GM21528 (cell line): Measurements from ENCODE around the gene BTBD18.

Experiments used
- ATAC-seq: cut with Tn5 transposase; IDR thresholded peaks from one replicate; pipeline ENCODE4 v1.9.1; 2021; ENCODE audit warnings: mild to moderate bottlenecking, moderate library complexity; ENCODE audit not compliant: unreplicated experiment, low FRiP score

Gene BTBD18, protein sequence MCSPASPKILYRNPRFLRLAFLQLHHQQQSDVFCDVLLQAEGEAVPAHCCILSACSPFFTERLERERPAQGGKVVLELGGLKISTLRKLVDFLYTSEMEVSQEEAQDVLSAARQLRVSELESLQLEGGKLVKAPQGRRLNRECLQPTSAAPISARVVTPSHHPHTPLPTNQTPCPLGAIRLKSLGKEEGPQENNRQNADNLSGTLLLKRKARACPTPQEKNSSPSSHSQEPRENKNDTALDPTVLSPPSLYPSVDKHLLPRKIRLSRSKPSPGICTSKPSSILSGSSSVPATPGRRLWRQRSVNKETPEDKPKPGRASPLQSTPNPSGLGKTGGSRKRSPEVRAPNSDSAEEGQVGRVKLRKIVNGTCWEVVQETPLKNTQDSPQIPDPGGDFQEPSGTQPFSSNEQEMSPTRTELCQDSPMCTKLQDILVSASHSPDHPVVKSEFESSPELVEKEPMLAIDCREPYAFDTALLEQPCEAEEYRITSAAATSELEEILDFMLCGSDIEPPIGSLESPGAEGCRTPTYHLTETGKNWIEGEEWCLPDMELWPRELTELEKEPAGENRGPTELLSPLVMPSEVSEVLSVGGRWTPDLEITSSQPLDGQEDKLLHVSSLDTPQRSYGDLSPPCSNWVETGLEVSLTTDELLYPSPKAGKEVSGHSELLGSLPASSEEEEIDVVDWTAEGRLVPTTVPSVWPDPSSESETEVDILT

DNA sequence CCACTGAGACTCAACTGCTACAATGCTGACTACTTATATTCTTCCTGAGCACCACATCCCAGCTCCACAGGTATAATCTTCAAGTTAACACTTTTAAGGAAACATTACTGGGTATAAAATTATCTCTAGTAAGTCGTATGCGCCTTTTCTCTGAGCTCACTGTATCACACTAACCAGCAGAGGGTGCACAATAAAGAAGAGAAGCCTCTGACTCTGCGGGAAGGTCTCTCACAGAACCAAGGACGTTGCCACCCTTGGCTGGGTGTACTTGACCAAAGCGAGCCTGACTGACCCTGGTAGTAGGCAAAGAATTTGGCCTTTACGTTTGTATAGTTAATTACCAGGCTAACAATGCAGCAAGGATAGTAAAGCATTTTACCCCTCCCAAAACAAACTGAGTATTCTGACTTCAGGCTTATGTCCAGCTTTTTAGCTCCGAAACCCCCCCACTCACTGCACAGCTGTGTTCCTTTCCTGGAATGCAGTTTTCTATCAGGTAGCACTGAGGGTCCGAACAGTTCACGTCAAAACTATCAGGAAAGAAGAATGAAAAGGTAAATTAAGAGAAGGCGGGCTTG, at the start of gene BTBD18:
TSS of gene BTBD18 (minus strand) at position 144 of the 578 bp plus-strand sequence. CDS start 631 bp downstream, outside the sequence.
- ATAC-seq: no peak

DNA sequence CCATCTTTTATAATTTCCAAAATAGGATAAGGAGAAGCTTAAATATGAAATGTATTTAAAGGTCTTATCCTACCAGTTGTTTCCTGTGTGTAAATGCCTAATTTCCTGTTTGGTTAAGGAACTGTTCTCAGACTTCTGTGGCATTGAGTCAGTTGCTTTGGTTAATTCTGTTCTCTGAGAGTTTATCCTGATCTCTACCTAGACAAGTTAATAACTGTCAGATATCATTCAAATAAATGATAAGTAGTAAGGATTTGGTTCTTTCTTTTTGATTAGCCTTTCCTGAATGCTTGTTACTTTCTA, 49.5 kb upstream of the BTBD18 start:
- ATAC-seq: no peak

DNA sequence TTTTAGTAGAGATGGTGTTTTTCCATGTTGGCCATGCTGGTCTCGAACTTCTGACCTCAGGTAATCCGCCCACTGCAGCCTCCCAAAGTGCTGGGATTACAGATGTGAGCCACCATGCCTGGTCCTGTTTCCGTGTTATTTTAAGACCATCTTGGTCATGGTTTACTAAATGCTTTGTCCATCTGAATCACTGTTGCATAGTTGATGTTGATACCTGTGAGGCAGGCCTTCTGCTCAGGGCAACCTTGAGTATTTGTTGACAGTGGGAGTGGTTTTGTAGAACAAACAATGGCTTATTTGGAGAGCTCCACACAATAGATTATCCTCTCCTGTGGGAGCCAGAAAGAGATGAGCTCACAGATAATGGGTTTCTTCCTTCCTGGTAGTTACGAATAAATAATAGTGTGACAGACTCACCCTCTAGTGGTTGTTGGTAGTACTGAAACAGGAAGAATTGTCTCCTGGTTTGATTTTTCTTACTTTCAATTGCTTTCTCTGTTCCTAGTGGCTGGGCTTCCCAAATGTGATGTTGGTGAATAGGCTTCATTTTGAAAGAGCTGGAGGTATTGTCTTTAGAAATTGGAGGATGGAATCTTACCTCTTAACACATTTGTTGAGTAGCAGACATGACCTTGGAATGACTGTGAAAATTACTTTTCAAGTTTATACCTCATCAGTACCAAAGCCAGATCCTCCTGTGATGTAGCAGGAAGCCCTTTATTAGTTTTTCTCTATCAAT, 49.0 kb upstream of the BTBD18 start:
- ATAC-seq: peak; percentile 82

DNA sequence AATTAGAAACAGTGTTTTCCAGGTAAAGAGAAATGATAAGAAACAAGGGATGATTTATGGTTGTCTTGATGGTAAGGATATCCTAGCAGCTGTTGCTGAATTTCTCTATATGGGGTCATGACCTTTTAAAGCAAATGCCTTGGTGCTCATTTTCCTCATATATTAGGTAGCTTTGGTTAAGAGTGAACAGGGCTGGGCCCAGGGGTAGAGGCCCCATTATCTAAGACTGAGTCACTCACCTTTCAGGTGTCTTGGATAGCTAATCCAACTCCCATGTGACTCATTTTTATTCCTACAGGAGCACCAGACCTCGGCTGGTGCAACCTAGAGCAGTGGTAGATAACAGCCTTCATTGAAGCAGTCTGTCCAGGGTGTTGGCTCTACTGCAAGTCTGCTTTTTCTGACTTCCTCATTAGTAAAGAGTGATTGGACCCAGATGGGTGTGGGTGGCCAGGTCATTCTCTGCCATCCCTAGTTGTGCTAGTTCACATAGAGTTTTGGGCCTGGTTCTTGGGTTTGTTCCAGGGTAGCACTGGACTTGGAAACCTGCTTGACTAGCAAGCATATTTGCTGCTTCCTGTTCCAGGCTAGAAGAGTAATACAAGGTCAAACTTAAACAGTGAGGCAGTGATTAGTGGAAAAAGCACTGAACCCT, 47.4 kb upstream of the BTBD18 start:
- no peak for ATAC-seq

DNA sequence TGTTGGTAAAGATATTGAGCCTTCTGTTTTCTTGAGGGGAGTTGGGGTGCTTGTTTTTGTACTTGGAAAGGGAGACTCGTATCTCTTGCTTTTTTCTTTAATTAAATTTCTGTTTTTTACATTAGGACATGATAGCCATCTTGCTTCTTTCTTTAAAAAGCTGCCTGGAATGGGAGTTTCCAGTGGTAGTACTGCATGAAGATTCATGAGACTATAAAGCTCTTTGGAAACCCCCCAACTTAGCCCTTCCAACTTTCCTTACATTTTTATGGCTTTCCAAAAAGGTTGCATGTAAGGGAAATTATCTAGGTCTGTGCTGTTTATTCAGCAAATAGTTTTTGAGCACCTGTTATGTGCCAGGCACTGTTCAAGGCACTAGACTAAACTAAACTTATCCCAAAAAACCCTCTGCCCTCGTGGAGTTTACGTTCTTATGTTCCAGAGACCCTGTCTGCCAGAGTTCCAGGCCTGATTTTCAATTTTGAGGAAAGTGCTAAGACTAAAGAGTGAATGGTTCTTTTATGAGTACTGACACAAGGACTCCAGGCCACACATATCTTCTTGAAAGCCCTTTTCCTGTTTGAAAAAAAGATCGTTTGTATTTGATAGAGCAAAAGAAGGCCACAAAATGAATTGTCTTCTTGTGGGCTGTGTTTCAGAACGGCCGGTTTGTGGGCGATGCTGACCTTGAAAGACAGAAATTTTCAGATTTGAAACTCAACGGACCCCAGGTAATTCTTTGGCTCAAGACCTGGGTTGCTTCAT, 41.9 kb upstream of the BTBD18 start:
- ATAC-seq: no peak

DNA sequence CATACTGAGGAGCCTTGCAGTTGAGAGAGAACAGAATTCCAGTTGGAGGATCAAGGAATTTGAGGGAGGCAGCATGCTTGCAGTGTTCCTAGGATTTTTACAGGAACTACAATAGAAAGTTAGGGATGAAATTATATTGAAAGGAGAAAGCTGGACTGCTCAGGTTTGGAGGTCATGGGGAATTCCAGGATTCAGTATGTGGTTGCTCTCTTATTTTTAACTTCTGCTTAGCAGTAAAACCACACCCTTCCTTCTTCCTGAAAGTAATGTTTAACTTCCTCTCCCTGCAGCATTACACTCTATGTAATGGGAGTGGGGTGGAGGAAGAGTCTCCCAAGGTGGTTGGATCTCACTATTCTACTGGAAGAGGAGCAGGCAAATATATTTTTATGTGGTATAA, 41.3 kb upstream of the BTBD18 start:
- no peak for ATAC-seq

DNA sequence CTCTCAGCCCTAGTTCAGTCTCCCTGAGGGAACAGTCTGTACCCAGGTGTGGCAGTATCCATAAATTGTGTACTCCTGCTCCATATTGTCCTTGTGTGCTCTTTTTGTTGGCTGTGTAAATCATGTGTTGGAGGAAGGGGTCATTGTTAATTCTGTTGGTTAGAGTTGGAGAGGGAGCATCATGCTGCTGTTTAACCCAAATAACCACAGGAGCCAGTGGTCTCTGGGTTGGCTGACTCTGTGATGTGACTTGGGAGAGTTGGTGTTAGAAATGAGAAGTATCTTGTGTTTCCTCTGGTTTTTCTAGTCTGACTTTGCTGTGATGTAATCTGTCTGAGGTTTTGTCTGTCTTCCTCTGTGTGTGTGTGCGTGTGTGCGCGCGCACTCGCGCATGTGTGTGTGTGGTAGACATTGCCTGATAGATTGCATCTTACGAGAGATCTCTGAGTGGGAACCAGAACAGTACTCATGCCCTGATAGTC, 40.5 kb upstream of the BTBD18 start:
- peak; percentile 81 for ATAC-seq

DNA sequence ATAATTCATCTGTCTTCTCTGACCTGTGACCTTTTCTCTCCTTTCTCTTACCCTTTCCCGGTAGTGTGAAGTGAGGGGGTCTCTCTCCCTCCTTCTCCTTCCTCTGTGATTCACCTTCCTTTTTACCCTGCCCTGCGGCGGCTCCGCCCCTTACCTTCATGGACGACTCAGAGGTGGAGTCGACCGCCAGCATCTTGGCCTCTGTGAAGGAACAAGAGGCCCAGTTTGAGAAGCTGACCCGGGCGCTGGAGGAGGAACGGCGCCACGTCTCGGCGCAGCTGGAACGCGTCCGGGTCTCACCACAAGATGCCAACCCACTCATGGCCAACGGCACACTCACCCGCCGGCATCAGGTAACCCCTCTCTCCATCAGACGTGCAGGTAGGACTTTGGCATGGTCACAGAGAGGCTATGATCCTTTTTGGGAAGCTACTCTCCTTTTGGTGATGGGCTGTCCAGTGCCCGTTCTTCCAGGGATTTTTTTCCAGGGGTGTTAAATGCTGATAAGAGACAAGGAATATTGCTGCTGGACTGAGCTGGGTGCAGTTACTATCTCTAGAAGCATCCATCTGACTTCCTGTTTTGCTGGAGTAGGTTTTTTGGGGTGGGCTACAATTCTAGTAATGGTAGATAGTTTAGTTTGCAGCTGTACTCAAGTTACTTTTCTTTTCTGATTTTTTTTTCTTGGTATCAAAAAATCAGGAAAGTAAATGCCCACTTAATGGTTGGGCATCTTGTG, 39.9 kb upstream of the BTBD18 start:
- no peak for ATAC-seq

DNA sequence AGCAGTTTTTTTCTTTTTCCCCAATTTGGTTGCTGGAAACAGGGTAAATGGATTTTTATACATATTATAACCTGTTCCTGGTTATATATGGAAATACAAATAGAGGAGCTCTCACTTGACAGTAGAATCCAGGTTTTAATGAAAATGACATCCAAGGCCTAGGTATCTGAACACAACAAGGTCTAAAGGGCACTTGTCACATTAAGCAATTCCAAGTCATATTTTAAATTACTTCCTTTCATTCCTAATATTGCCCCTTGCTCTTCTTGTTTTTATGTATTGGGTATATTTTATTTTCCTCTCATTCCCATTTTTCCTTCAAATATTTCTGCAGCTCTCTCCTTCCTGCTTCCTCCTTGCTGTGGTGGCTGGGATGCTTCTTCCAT, 37.1 kb upstream of the BTBD18 start:
- ATAC-seq: no peak

DNA sequence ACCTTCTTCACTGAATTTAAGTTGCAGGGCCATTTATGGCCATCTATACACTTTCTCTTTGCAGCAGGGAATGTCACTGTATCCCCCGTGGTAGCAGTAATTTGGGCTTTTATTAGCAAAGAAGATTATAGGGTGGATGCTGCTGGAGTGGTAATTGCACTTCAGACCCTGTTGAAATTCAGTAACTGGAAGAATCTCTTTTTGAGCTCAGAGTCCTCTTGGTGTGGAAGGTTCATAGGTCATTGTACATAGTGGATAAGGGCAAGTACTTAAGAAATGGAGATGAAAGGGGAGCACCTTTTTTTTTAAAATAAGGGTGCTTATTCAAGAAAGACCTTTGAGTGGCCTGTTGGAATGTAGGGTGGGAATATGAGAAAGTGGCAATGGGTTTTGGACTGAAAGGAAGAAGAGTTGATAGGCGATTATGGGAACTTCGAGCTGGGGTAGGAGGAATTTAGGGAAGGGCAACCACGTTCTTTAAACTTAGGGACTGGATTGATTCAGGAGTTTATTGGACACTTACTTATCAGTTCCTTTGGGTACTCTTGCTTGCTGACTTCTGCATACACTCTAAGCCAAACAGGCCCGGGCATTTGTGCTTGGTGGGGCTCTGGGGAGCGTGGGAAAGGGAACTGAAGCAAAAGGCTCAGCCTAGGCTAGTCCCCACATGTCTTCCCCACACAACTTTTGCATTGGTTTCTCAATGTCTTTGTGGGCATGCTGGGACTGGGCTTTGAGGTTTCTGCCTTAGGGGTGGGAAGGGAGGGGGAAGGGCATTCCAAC, 36.5 kb upstream of the BTBD18 start:
- ATAC-seq: no peak

DNA sequence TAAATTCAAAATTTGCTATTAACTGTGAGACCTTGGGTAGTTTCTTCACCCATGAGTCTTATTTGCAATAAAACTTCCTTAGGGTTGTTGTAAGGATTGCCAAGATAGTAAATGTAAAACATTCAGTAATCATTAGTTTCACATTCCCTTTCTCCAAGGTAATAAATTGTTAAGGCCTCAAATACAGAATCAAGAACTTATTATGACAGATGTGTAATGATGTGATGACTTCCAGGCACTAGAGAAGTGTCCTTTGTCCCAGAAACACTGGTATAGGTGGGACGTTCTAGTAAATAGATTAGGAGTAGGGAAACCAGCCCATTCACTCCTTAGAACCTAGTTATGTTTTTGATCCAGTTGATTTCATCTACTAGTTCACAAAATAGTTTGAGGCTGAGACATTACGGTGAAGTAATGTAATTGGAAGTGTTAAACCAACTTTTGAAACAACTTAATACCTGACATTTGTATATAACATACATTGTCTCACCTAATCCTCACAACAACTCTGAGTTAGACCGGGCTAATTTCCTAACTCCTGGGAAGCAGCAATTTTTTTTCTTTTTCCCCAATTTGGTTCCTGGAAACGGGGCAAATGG, 35.5 kb upstream of the BTBD18 start:
- ATAC-seq: no peak

DNA sequence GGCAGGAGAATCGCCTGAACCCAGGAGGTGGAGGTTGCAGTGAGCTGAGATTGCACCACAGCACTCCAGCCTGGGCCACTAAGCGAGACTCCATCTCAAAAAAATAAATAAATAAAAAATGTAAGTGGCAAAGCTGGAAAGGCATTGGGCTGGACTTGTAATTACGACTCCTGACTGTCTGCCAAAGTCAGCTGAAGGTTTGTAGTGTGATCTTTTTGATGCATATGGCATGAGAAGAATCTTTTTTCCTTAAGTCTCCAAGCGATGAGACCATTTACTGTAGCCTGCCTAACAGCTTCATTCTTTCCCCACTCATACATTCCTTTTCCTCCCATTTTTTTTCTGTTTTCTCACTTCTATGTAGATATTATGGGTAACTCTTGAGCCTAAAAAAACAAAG, 34.8 kb upstream of the BTBD18 start:
- no peak for ATAC-seq

DNA sequence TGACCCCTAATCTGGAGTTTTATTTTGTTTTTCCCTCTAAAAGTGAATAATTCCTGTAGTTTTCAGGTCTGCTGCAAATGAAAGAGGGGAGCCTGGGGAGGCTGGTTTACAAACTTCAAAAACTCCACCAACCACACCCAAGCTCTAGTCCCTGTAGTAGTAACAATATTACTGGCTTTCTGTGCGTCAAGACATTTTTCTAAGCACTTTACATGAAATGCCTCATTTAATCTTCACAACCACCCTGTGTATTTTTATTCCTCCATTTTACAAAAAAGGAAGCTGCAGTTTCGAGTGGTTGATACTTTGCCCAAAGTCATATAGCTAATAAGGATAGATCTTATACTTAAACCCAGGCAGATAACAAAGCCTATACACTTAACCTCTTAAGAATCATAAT, 33.5 kb upstream of the BTBD18 start:
- peak; percentile 59 for ATAC-seq

DNA sequence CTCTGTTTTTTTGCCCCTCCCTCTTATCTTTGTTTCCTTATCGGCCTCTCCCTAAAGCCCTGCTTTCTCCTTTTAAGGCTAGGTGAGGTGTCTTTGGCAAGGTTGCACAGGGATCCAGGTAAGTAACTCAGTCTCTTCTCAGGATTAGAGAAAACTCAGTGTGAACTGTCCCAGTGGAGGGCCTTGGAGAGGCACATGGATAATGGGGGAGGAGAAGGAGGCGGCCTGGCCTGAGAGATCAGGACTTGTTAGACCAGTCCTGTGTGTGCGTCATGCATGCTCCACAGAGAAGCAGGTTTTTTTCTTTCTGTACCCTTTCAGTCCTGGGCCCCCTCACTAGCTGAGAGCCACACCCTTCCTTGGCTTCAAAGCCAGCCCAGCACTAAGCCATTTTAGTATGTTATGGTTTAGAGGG, 29.9 kb upstream of the BTBD18 start:
- ATAC-seq: no peak

DNA sequence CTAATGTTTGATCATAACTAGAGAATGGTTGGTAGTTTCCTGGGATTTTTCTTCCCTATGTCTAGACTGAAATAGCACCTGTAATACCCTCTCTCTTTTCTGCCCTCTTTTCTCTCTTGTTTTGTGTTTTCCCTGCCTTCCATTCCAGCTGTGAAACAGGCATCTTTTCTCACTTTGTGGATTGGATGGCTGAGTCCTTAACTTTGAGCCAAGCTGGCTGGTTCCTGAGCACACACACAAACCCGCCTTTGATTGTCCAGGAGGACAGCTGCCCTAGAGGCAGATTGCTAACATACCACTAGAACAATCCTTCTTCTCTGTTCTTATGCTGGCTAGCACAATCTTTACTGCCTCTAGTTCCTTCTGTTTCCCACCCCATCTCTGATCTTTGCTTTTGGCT, 27.7 kb upstream of the BTBD18 start:
- no peak for ATAC-seq

DNA sequence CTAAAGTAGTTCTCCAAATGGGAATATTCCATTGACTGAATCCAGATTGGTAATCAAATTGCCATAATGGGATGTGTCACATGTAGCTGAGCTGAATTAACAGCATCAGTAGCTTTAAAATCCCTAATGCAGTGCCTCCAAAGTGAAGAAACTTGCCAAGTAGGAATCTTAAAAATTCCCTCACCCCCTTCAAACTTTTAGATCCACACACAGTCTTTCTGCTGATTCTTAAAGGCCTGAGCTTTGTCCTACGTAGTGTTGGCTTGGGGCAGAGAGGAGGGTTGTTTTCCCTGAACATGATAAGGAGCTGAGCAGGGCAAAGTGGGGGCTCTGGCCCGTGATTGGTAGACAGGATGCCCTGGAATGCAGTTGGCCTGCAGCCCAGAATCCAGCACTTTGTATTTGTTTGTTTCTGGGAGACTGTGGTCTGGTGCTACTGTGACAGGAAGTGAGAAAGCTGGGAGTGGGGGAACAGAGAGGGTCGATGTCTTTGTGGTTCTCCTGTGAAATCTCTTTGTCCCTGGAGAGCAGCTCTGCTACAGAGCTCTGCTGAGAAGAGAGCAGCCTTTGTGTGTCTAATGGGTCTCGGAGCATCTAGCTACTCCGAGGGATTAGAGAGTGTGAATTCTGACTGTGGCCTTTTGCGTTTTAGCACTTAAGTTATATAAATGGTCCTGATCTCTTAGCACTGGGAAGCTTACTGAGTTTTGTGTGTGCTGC, 26.9 kb upstream of the BTBD18 start:
- no peak for ATAC-seq

DNA sequence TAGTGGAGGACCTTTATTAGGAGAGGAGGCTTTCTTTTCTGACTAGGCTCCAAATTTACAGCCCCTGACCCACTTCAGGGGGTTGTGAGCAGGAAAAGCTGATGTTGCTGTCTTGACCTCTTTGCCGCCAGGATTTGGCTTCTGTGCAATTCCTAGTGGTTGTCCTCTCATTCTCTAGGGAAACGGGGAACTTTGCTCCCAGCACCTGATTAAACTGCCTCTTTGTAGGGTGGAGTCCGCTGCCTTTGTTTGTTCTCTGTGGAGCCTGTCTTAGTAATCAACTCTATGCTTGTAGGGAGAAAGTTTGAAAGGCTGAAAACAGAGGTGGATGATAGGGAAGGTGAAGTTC, 26.3 kb upstream of the BTBD18 start:
- no peak for ATAC-seq
